Vagina (tissue), 2 donors: Measurements from ENCODE around the gene CMIP.

Experiments
- CTCF ChIP-seq, 3 experiments: fragments of 450-650 bp in 2 of 3; fragments of 200-600 bp in 1 of 3; sonication (generic) in 1 of 3; IDR thresholded peaks; one replicate each; pipeline ENCODE4 v1.5.1; 2017 to 2019; ENCODE audit warnings: antibody characterized with exemption in 3 of 3, mild to moderate bottlenecking in 2 of 3, moderate library complexity in 2 of 3
- POLR2A ChIP-seq, 2 donors: fragments of 450-650 bp; IDR thresholded peaks; one replicate each; pipeline ENCODE4 v1.6.1; 2017; ENCODE audit warnings: antibody characterized with exemption in 2 of 2, mild to moderate bottlenecking in 2 of 2, moderate library complexity in 2 of 2
- POLR2AphosphoS5 ChIP-seq, 2 donors: sonication (generic); formaldehyde crosslinking; IDR thresholded peaks; one replicate each; pipeline ENCODE4 v1.9.0; 2017; ENCODE audit warnings: antibody characterized with exemption in 2 of 2, mild to moderate bottlenecking in 2 of 2, low read depth in 1 of 2; ENCODE audit not compliant: insufficient read depth in 1 of 2

GRCh38 chr16:81493755-81494433, 49.3 kb downstream of the CMIP start:
- TF ChIP-seq POLR2AphosphoS5 (IDR thresholded peaks at IDR 0.05; ENCODE audit: insufficient read depth in 1 of 2, low read depth in 1 of 2) (peak; percentile 69 to 91), CTCF (IDR thresholded peaks at IDR 0.05) (no peak), POLR2A (IDR thresholded peaks at IDR 0.05) (no peak)
